AG09319 (cell line): Measurements from ENCODE around the gene NXNL2.

ENCODE experiments used
- DNase-seq: peaks from one replicate; pipeline ENCODE4 v3.0.0-alpha.2; 2010; ENCODE audit warnings: low read depth; ENCODE audit errors: extremely low read depth
- CTCF ChIP-seq: IDR thresholded peaks from 2 replicates; pipeline ENCODE4 v1.5.1; 2011; ENCODE audit warnings: low read depth, mild to moderate bottlenecking, inconsistent platforms, low read length, moderate library complexity

The NXNL2 gene

GRCh38 chr9:88523056-88523455, 11.9 kb upstream of the NXNL2 start:
- no peak for TF ChIP-seq CTCF
- no peak for DNase-seq

- no peak for DNase-seq
- no peak for TF ChIP-seq CTCF
These were observed 10.1 kb upstream of the NXNL2 start for GRCh38 chr9:88524911-88525310.

- no peak for DNase-seq
- no peak for TF ChIP-seq CTCF
These were observed 7.4 kb upstream of the NXNL2 start for GRCh38 chr9:88527618-88528017.

- no peak for DNase-seq
- no peak for TF ChIP-seq CTCF
These were observed 6.7 kb upstream of the NXNL2 start for GRCh38 chr9:88528080-88528790.

- no peak for DNase-seq
- TF ChIP-seq CTCF: no peak
These were observed 5.5 kb upstream of the NXNL2 start for GRCh38 chr9:88529496-88529895.

GRCh38 chr9:88530051-88530450, 4.9 kb upstream of the NXNL2 start:
- TF ChIP-seq CTCF: no peak
- no peak for DNase-seq

GRCh38 chr9:88531920-88532698, 2.9 kb upstream of the NXNL2 start:
- TF ChIP-seq CTCF: no peak
- no peak for DNase-seq
